Endothelial cell of umbilical vein (primary cell): ENCODE data around the gene CCNK. TPM values are rescaled to one million over a fixed set of nuclear protein-coding genes. Genes with fewer than 3 reads are reported as not detected.
A peak's percentile ranks its signal among the peaks of the same experiment; 100 is the strongest.

Experiments used
- BruUV-seq: library from RNA; stranded (reverse); fragments of 400-500 nt; replicated peaks from 2 replicates; lab custom pipeline; 2021; lab: Mats Ljungman, UMichigan
- CTCF ChIA-PET: fragments of 300-600, 350-600 bp; sonication (Branson Sonifier 250); formaldehyde crosslinking; loops from one replicate; lab custom pipeline; 2021; ENCODE audit warnings: antibody characterized with exemption, inconsistent platforms; lab: Charles Lee
- POLR2A ChIA-PET: fragments of 300-600, 350-600 bp; sonication (Branson Sonifier 250); formaldehyde crosslinking; loops from one replicate; lab custom pipeline; 2021; ENCODE audit warnings: antibody characterized with exemption, inconsistent platforms; lab: Charles Lee
- DNase-seq: peaks from one replicate; pipeline ENCODE4 v3.0.0-alpha.2; 2011; ENCODE audit warnings: low read depth, low spot score
- FAIRE-seq: peaks from 2 replicates; lab custom pipeline; 2011; peaks lifted over from hg19 to GRCh38; lab: Jason Lieb, UNC
- H2AFZ ChIP-seq: 2 replicates; pipeline ENCODE4 v1.6.0; 2012; ENCODE audit warnings: low read depth, low read length, control low read depth, inconsistent platforms
- H3K27ac ChIP-seq: 2 replicates; pipeline ENCODE4 v1.5.1; 2011; ENCODE audit warnings: low read depth, mild to moderate bottlenecking, control low read depth, low read length, moderate library complexity; ENCODE audit not compliant: insufficient read depth
- H3K27me3 ChIP-seq, 2 experiments: 2 replicates each; pipeline versions ENCODE4 v1.6.0 to v1.6.1; 2011; ENCODE audit warnings: low read length in 2 of 2, mixed read lengths in 1 of 2; ENCODE audit not compliant: control insufficient read depth in 2 of 2, insufficient read depth in 2 of 2
- H3K36me3 ChIP-seq, 2 experiments: 2 replicates in 1 of 2; 3 replicates in 1 of 2; pipeline ENCODE4 v1.5.1; 2011; ENCODE audit warnings: low read length in 2 of 2, mild to moderate bottlenecking in 1 of 2, moderate library complexity in 1 of 2; ENCODE audit not compliant: control insufficient read depth in 2 of 2, insufficient read depth in 2 of 2; ENCODE audit errors: extremely low read depth in 1 of 2
- H3K4me1 ChIP-seq: 3 replicates; pipeline ENCODE4 v1.5.1; 2011; ENCODE audit warnings: mild to moderate bottlenecking, low read length; ENCODE audit not compliant: control insufficient read depth, insufficient read depth; ENCODE audit errors: extremely low read depth
- H3K4me2 ChIP-seq: 2 replicates; pipeline ENCODE4 v1.6.1; 2011; ENCODE audit warnings: low read length, control low read depth, mixed read lengths; ENCODE audit not compliant: insufficient read depth
- H3K4me3 ChIP-seq, 3 experiments: fragments of 200-600 bp in 1 of 3; sonication (generic), shearing (Covaris generic) in 1 of 3; replicated peaks in 1 of 3; 2 replicates each; pipeline ENCODE4 v1.5.1; 2011 to 2016; ENCODE audit warnings: control low read depth in 3 of 3, low read length in 3 of 3, mild to moderate bottlenecking in 2 of 3, inconsistent platforms in 1 of 3, low read depth in 1 of 3, moderate library complexity in 1 of 3; ENCODE audit not compliant: insufficient read depth in 1 of 3
- H3K79me2 ChIP-seq: 2 replicates; pipeline ENCODE4 v1.6.0; 2012; ENCODE audit warnings: low read length, inconsistent platforms; ENCODE audit not compliant: control insufficient read depth, insufficient read depth
- H3K9ac ChIP-seq: replicated peaks from 2 replicates; pipeline ENCODE3; 2011; ENCODE audit warnings: low read length, control low read depth; ENCODE audit not compliant: insufficient read depth; ENCODE audit errors: extremely low read depth
- H3K9me1 ChIP-seq: replicated peaks from 3 replicates; pipeline ENCODE4 v1.6.0; 2011; ENCODE audit warnings: mild to moderate bottlenecking, low read length; ENCODE audit not compliant: control insufficient read depth, insufficient read depth; ENCODE audit errors: extremely low read depth
- H3K9me3 ChIP-seq: replicated peaks from 2 replicates; pipeline ENCODE4 v1.5.1; 2012; ENCODE audit warnings: low read length, inconsistent platforms; ENCODE audit not compliant: control insufficient read depth, insufficient read depth
- H4K20me1 ChIP-seq: replicated peaks from 2 replicates; pipeline ENCODE3; 2011; ENCODE audit warnings: mild to moderate bottlenecking, low read length; ENCODE audit not compliant: control insufficient read depth, insufficient read depth; ENCODE audit errors: extremely low read depth
- CTCF ChIP-seq, 2 donors: IDR thresholded peaks; 1 replicate in 1 of 2; 2 replicates in 1 of 2; pipeline ENCODE4 v1.5.1; 2011; ENCODE audit warnings: low read length in 2 of 2, mild to moderate bottlenecking in 2 of 2, moderate library complexity in 2 of 2, control low read depth in 1 of 2, inconsistent platforms in 1 of 2, low read depth in 1 of 2; ENCODE audit not compliant: insufficient read depth in 1 of 2; ENCODE audit errors: extremely low read depth in 1 of 2
- EZH2 ChIP-seq: IDR thresholded peaks from 2 replicates; pipeline ENCODE4 v1.6.1; 2012; ENCODE audit warnings: borderline replicate concordance, low read depth, mild to moderate bottlenecking, moderate library complexity, low read length, inconsistent platforms; ENCODE audit not compliant: severe bottlenecking
- FOS ChIP-seq: IDR thresholded peaks from 2 replicates; pipeline ENCODE4 v1.6.1; 2011; ENCODE audit warnings: mild to moderate bottlenecking, low read length, moderate library complexity, borderline replicate concordance; ENCODE audit not compliant: insufficient read depth
- GATA2 ChIP-seq: IDR thresholded peaks from 2 replicates; pipeline ENCODE4 v1.7.0; 2011; ENCODE audit warnings: low read depth, mild to moderate bottlenecking, moderate library complexity, mixed read lengths, low read length; ENCODE audit not compliant: insufficient read length, insufficient read depth
- JUN ChIP-seq: IDR thresholded peaks from 2 replicates; pipeline ENCODE4 v1.6.1; 2011; ENCODE audit warnings: borderline replicate concordance, low read depth; ENCODE audit not compliant: insufficient read length, insufficient read depth
- MAX ChIP-seq: IDR thresholded peaks from 2 replicates; pipeline ENCODE4 v1.6.1; 2011; ENCODE audit not compliant: insufficient read depth, insufficient read length
- MYC ChIP-seq: IDR thresholded peaks from one replicate; pipeline ENCODE4 v1.6.1; 2011; ENCODE audit warnings: mild to moderate bottlenecking, low read depth, low read length
- POLR2A ChIP-seq: IDR thresholded peaks from 2 replicates; pipeline ENCODE4 v1.6.1; 2012; ENCODE audit warnings: low read depth, mild to moderate bottlenecking, control low read depth, low read length
- POLR2AphosphoS5 ChIP-seq: IDR thresholded peaks from 2 replicates; pipeline ENCODE4 v1.6.1; 2012; ENCODE audit warnings: low read depth, mild to moderate bottlenecking, control low read depth, low read length, moderate library complexity; ENCODE audit not compliant: insufficient read depth
- dilution Hi-C: fragments of 300-500 bp; cut with MboI; formaldehyde crosslinking; loops from one replicate; pipeline ENCODE4 v1.15.0; 2019; ENCODE audit warnings: low sequenced_read_pairs; ENCODE audit not compliant: extremely low pct_ligation_motif_present
- intact Hi-C: fragments of 100-400 bp; cut with micrococcal nuclease; formaldehyde crosslinking; loops from one replicate; pipeline ENCODE4 v1.10.0; 2022
- polyA plus RNA-seq, 4 experiments: library from polyadenylated mRNA; depleted of rRNA in 3 of 4; stranded (reverse) in 3 of 4; unstranded in 1 of 4; fragments of >200 nt; gene quantifications; 2 replicates each; pipeline versions ENCODE4 v1.2.1 to v1.2.3, GENCODE V29; 2011 to 2012; ENCODE audit warnings: missing spikeins in 1 of 4
- total RNA-seq: library from RNA; stranded (reverse); gene quantifications from 2 replicates; pipeline ENCODE4 v1.2.3, GENCODE V29; 2021

Gene CCNK
- total and polyA plus RNA-seq, 2 donors (not counting 3 experiments of a cell fraction or from before 2014, with no cell fraction given): 11.9 to 59.3 TPM

DNA sequence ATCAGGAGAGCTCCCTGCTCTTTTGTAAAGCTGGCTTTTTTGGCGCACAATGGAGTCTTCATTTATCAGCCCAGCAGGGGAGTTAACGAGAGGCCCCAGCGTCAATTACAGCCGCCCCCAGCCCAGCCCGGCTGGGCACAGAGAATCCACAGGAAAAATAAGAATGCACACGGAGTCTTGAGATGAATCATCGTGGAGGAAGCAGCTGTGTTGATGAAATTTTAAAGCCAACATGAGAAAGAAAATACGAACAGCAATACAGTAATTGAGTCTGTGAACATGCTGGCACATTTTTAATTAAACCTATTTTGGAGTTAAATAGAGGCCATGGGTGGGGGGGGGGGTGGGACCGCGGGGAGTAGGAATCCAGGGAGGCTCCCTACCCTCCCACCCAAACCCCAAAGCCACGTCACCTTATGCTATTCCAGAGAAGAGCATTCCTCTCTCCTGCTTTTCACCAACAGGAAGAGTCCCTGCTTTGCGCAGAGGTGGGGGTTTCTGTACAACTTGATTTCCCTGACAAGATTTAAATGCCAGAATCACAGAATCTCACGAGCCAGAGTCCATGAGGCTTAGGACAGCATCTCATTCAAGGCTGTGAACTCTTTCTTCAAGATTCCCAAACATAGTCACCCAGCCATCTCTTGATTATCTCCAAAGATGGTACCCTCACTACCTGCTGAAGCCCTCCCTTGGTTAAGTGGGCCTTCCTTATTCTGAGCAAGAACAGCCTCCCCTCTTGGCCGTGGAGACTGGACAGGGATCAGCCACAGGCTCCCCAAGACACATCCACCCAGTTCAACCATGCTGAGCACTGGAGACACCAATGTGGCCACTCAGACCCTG is 50.3 kb downstream of the CCNK start:
- intact Hi-C loops (loop anchor here (1.0 to 10.0 kb wide), 5 partner anchors 31 to 223 kb away; partner anchors contain the start of gene CCDC85C), dilution Hi-C loops (no loop called here)
- Histone ChIP-seq H3K9me1 (no peaks in the 10 kb centered on the region), H3K4me1 (peaks cover 27% of the 10 kb centered on the region), H3K9me3 (no peaks in the 10 kb centered on the region), H4K20me1 (no peaks in the 10 kb centered on the region), H2AFZ (no peak overlapping the region), H3K27ac (peak overlapping the region; percentile 84), H3K9ac (peak overlapping the region; percentile 74), H3K4me3 (peak overlapping the region in 1 of 3 experiments; percentile 20), H3K36me3 (no peaks in the 10 kb centered on the region), H3K27me3 (no peaks in the 10 kb centered on the region), H3K79me2 (no peaks in the 10 kb centered on the region), H3K4me2 (peak overlapping the region; percentile 52)
- peak; percentile 95 for DNase-seq
- POLR2A ChIA-PET: no interaction called here
- FAIRE-seq: peak; percentile 97
- TF ChIP-seq GATA2 (no peak), MYC (no peak), CTCF (IDR thresholded peaks at IDR 0.05; ENCODE audit: extremely low read depth in 1 of 2, insufficient read depth in 1 of 2, low read depth in 1 of 2, low read length in 2 of 2) (no peak), EZH2 (no peak), JUN (peak; percentile 87), MAX (no peak), POLR2AphosphoS5 (peak; percentile 53), FOS (peak; percentile 84), POLR2A (peak; percentile 23)
- no TSS peak for BruUV-seq
- CTCF ChIA-PET: interaction anchor here (0.5 to 1.9 kb wide), 9 partner anchors 14 to 239 kb away, joined by 3 to 5 read pairs (median 4); partner anchors contain the start of genes CCDC85C, CCNK and SETD3
